ENCODE measurements around the gene MRPS35. TPM values are rescaled to one million over a fixed set of nuclear protein-coding genes. Genes with fewer than 3 reads are reported as not detected.

Gene MRPS35
- total RNA-seq, 1 experiment from 2014 or later: 43.5 TPM

- 0 out of 2 replicates have a peak, but pooled peaks have one; percentile 19 for TF ChIP-seq ZNF317 (CRISPR knock-in tag; IDR thresholded peaks at IDR 0.05; ENCODE audit: borderline replicate concordance, low read depth)
- TF ChIP-seq ZNF425 (CRISPR knock-in tag; conservative IDR thresholded peaks at IDR 0.05): no peak
- peak; percentile 97 for TF ChIP-seq MAX (CRISPR knock-in tag; IDR thresholded peaks at IDR 0.05)
- TF ChIP-seq TP53 (CRISPR knock-in tag; IDR thresholded peaks at IDR 0.05): peak; percentile 43; the same call in 1 of the 2 replicates
- TF ChIP-seq ZNF281 (CRISPR knock-in tag; IDR thresholded peaks at IDR 0.05): peak; percentile 55; the same call in 1 of the 2 replicates
- TF ChIP-seq HMGXB4 (CRISPR knock-in tag; IDR thresholded peaks at IDR 0.05): peak; percentile 92
- TF ChIP-seq AFF4 (CRISPR knock-in tag; IDR thresholded peaks at IDR 0.05; ENCODE audit: borderline replicate concordance): peak; percentile 76; the same call in 1 of the 2 replicates
- TF ChIP-seq ATF1 (CRISPR knock-in tag; IDR thresholded peaks at IDR 0.05): peak; percentile 77; the same call in 1 of the 2 replicates
- TF ChIP-seq KAT7 (CRISPR knock-in tag; IDR thresholded peaks at IDR 0.05; ENCODE audit: borderline replicate concordance): peak; percentile 99
- TF ChIP-seq ETV6 (CRISPR knock-in tag; IDR thresholded peaks at IDR 0.05): peak; percentile 93
- no peak for TF ChIP-seq ZSCAN18 (CRISPR knock-in tag; IDR thresholded peaks at IDR 0.05)
- no peak for TF ChIP-seq ATF6 (CRISPR knock-in tag; IDR thresholded peaks at IDR 0.05)
- peak; percentile 52; the same call in 1 of the 2 replicates for TF ChIP-seq ZNF232 (CRISPR knock-in tag; IDR thresholded peaks at IDR 0.05)
- TF ChIP-seq FOXK1 (CRISPR knock-in tag; IDR thresholded peaks at IDR 0.05): peak; percentile 76
- TF ChIP-seq SMAD4 (CRISPR knock-in tag; IDR thresholded peaks at IDR 0.05): no peak
- TF ChIP-seq PREB (CRISPR knock-in tag; IDR thresholded peaks at IDR 0.05; ENCODE audit: borderline replicate concordance): no peak
These were observed at the start of gene MRPS35 (continued) for GRCh38 chr12:27710592-27711316.

All from WTC11 (cell line).